ENCODE results near the gene PLPP1. TPM values are rescaled to one million over a fixed set of nuclear protein-coding genes. Genes with fewer than 3 reads are reported as not detected.

Gene PLPP1
- total RNA-seq, 4 donors from 2014 or later = 26.1 to 140 (median 41.3) TPM

DNA sequence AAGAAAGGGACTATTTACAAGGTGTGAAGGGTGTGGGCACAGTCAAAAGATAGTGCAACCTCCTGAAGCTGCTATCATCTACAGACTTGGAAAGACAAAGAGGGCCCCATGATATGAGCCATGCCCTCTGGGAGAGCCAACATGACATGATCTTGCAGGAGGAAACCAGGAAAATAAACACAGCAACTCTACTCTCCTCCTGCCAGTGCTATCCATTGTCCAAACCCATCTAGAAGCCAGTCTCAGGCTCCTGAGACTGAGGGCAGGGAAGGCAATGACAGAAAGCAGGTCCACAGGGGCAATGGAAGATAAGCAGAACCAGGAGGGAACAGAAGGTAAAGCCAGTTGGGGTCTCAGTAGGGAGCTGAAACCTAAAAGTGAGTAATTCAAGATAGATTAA lies 37.1 kb downstream of the PLPP1 start:
- no peak overlapping the region for H3K27ac ChIP-seq

GRCh38 chr5:55495216-55495615 lies 39.5 kb downstream of the PLPP1 start:
- TF ChIP-seq POLR2A (IDR thresholded peaks at IDR 0.05) (no peak), CTCF (IDR thresholded peaks at IDR 0.05) (no peak)
- intact Hi-C loops (cut with DNase I) = no loop called here
- no peaks in the 10 kb centered on the region for H3K36me3 ChIP-seq
- no peaks in the 10 kb centered on the region for H3K9me3 ChIP-seq
- H3K27me3 ChIP-seq = no peaks in the 10 kb centered on the region
- H3K27ac ChIP-seq = no peak overlapping the region
- WGBS, 2 donors = 90 to 100% methylated on average over 1 of the region's 1 CpG
- peaks cover 4 to 34% (median 6%) of the 10 kb centered on the region in 3 donors for H3K4me1 ChIP-seq
- H3K4me3 ChIP-seq = no peak overlapping the region
- no peak for DNase-seq

More for the DNA sequence above, 37.1 kb downstream of the PLPP1 start:
- no peaks in the 10 kb centered on the region for H3K9me3 ChIP-seq
- DNase-seq = no peak
- H3K27me3 ChIP-seq = no peaks in the 10 kb centered on the region
- no peaks in the 10 kb centered on the region for H3K36me3 ChIP-seq
- TF ChIP-seq CTCF (IDR thresholded peaks at IDR 0.05) = no peak
- TF ChIP-seq POLR2A (IDR thresholded peaks at IDR 0.05) = no peak
- intact Hi-C loops (cut with DNase I) = no loop called here
- H3K4me3 ChIP-seq = no peak overlapping the region
- peaks cover 0 to 30% (median 4%) of the 10 kb centered on the region in 3 donors for H3K4me1 ChIP-seq

- 45 to 46% methylated on average over 2 of the region's 2 CpGs for WGBS, 2 donors
- Histone ChIP-seq H3K27ac (no peak overlapping the region), H3K9me3 (no peaks in the 10 kb centered on the region), H3K27me3 (no peaks in the 10 kb centered on the region), H3K36me3 (no peaks in the 10 kb centered on the region), H3K4me1 (peaks cover 4 to 19% (median 6%) of the 10 kb centered on the region in 3 donors), H3K4me3 (no peak overlapping the region)
- TF ChIP-seq CTCF (IDR thresholded peaks at IDR 0.05) (no peak), POLR2A (IDR thresholded peaks at IDR 0.05) (no peak)
- DNase-seq = no peak
- intact Hi-C loops (cut with DNase I) = no loop called here
Measured at GRCh38 chr5:55492449-55492848, 42.3 kb downstream of the PLPP1 start.

DNA sequence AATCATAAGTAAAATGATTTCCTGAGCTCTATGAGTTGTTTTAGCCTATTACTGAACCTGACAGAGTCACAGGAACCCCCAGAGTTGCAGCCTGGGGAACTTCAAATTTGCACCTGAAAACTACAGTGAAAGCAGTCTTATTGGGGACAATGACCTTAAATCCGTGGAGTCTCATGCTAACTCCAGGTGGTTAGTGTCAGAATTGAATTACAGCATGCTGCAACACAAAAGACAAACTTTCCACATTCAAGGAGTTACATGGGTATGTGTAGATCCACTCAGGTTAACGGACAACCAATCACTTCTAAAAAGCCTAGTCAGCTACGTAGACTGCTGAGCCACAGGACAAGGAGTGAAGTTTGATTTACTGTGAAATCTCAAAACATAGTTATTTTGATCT lies 49.7 kb downstream of the PLPP1 start:
- intact Hi-C loops (cut with DNase I) = no loop called here
- WGBS, 2 donors = 85 to 94% methylated on average over 3 of the region's 3 CpGs
- DNase-seq = no peak
- Histone ChIP-seq H3K27ac (no peak overlapping the region), H3K27me3 (no peaks in the 10 kb centered on the region), H3K4me1 (no peaks in the 10 kb centered on the region), H3K4me3 (no peak overlapping the region), H3K36me3 (peaks cover 0 to 5% (median 0%) of the 10 kb centered on the region in 3 donors), H3K9me3 (no peaks in the 10 kb centered on the region)
- TF ChIP-seq CTCF (IDR thresholded peaks at IDR 0.05) (no peak), POLR2A (IDR thresholded peaks at IDR 0.05) (no peak)

DNA sequence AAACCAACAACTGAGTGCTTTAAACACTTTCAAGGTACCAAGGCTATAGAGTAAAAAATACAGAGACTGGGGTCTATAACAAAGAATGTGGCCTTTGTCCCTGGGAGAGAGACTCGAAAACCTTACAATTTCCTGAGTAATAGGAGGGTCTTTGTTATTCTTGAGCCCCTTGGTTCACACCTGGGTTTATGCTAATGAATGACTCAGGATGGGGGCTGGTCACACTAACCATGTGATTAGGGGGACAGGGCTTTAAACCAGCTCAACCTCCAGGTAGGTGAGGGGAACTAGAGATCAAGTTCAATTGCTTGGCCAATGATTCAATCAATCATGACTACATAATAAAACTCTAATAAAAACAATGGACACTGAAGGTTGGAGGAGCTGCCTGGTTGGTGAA lies 50.2 kb downstream of the PLPP1 start:
- intact Hi-C loops (cut with DNase I) = no loop called here
- no peak for TF ChIP-seq POLR2A (IDR thresholded peaks at IDR 0.05)
- TF ChIP-seq CTCF (IDR thresholded peaks at IDR 0.05) = no peak
- 87 to 93% methylated on average over 1 of the region's 1 CpG for WGBS, 2 donors
- peaks cover 0 to 5% (median 0%) of the 10 kb centered on the region in 3 donors for H3K36me3 ChIP-seq
- no peak for DNase-seq
- H3K9me3 ChIP-seq = no peaks in the 10 kb centered on the region
- H3K4me1 ChIP-seq = no peaks in the 10 kb centered on the region
- H3K27ac ChIP-seq = no peak overlapping the region
- H3K27me3 ChIP-seq = no peaks in the 10 kb centered on the region
- H3K4me3 ChIP-seq = no peak overlapping the region
